ENCODE measurements around the gene HDAC11.
"Not testable (repeated sequence)": the region's sequence is repeated elsewhere in the genome, so short reads cannot be mapped to it uniquely, and the experiment has no call there.

The HDAC11 gene

GRCh38 chr3:13514639-13515435 lies 34.7 kb downstream of the HDAC11 start:
- no peak overlapping the region for H3K27ac ChIP-seq (ENCODE audit: low read depth, low read length)
- H3K4me3 ChIP-seq (ENCODE audit: low read depth in 1 of 2, low read length in 2 of 2): no peak overlapping the region
- no peaks in the 10 kb centered on the region for H3K4me1 ChIP-seq (ENCODE audit: control insufficient read depth in 1 of 2, insufficient read depth in 2 of 2, low read length in 2 of 2)
- H3K9me3 ChIP-seq (ENCODE audit: control insufficient read depth in 1 of 2, low read length in 2 of 2): no peaks in the 10 kb centered on the region
- no peaks in the 10 kb centered on the region for H3K27me3 ChIP-seq (ENCODE audit: control insufficient read depth in 1 of 2, insufficient read depth in 2 of 2, low read length in 2 of 2)
- no peak overlapping the region for H3K9ac ChIP-seq (ENCODE audit: low read depth in 1 of 2, low read length in 2 of 2)
- no peaks in the 10 kb centered on the region for H3K36me3 ChIP-seq (ENCODE audit: control insufficient read depth in 1 of 2, insufficient read depth in 2 of 2, low read length in 2 of 2)

GRCh38 chr3:13515786-13516759 lies 36.0 kb downstream of the HDAC11 start:
- Histone ChIP-seq H3K27ac (ENCODE audit: low read depth, low read length) (no peak overlapping the region), H3K9ac (ENCODE audit: low read depth in 1 of 2, low read length in 2 of 2) (no peak overlapping the region)

GRCh38 chr3:13516760-13517135 lies 36.6 kb downstream of the HDAC11 start:
- Histone ChIP-seq H3K9ac (ENCODE audit: low read depth in 1 of 2, low read length in 2 of 2) (no peak overlapping the region), H3K9me3 (ENCODE audit: control insufficient read depth in 1 of 2, low read length in 2 of 2) (no peaks in the 10 kb centered on the region), H3K4me1 (ENCODE audit: control insufficient read depth in 1 of 2, insufficient read depth in 2 of 2, low read length in 2 of 2) (no peaks in the 10 kb centered on the region), H3K36me3 (ENCODE audit: control insufficient read depth in 1 of 2, insufficient read depth in 2 of 2, low read length in 2 of 2) (no peaks in the 10 kb centered on the region), H3K27ac (ENCODE audit: low read depth, low read length) (no peak overlapping the region), H3K4me3 (ENCODE audit: low read depth in 1 of 2, low read length in 2 of 2) (no peak overlapping the region), H3K27me3 (ENCODE audit: control insufficient read depth in 1 of 2, insufficient read depth in 2 of 2, low read length in 2 of 2) (no peaks in the 10 kb centered on the region)

More at GRCh38 chr3:13515786-13516759, 36.0 kb downstream of the HDAC11 start:
- no peaks in the 10 kb centered on the region for H3K9me3 ChIP-seq (ENCODE audit: control insufficient read depth in 1 of 2, low read length in 2 of 2)
- H3K27me3 ChIP-seq (ENCODE audit: control insufficient read depth in 1 of 2, insufficient read depth in 2 of 2, low read length in 2 of 2): no peaks in the 10 kb centered on the region
- no peaks in the 10 kb centered on the region for H3K36me3 ChIP-seq (ENCODE audit: control insufficient read depth in 1 of 2, insufficient read depth in 2 of 2, low read length in 2 of 2)
- no peaks in the 10 kb centered on the region for H3K4me1 ChIP-seq (ENCODE audit: control insufficient read depth in 1 of 2, insufficient read depth in 2 of 2, low read length in 2 of 2)
- H3K4me3 ChIP-seq (ENCODE audit: low read depth in 1 of 2, low read length in 2 of 2): no peak overlapping the region

GRCh38 chr3:13517253-13517977 lies 37.3 kb downstream of the HDAC11 start:
- H3K9ac ChIP-seq (ENCODE audit: low read depth in 1 of 2, low read length in 2 of 2): no peak overlapping the region
- H3K27ac ChIP-seq (ENCODE audit: low read depth, low read length): no peak overlapping the region
- no peak overlapping the region for H3K4me3 ChIP-seq (ENCODE audit: low read depth in 1 of 2, low read length in 2 of 2)
- H3K27me3 ChIP-seq (ENCODE audit: control insufficient read depth in 1 of 2, insufficient read depth in 2 of 2, low read length in 2 of 2): no peaks in the 10 kb centered on the region
- no peaks in the 10 kb centered on the region for H3K4me1 ChIP-seq (ENCODE audit: control insufficient read depth in 1 of 2, insufficient read depth in 2 of 2, low read length in 2 of 2)
- H3K36me3 ChIP-seq (ENCODE audit: control insufficient read depth in 1 of 2, insufficient read depth in 2 of 2, low read length in 2 of 2): no peaks in the 10 kb centered on the region
- no peaks in the 10 kb centered on the region for H3K9me3 ChIP-seq (ENCODE audit: control insufficient read depth in 1 of 2, low read length in 2 of 2)

- no peak overlapping the region for H3K27ac ChIP-seq (ENCODE audit: low read depth, low read length)
- no peaks in the 10 kb centered on the region for H3K4me1 ChIP-seq (ENCODE audit: control insufficient read depth in 1 of 2, insufficient read depth in 2 of 2, low read length in 2 of 2)
- H3K27me3 ChIP-seq (ENCODE audit: control insufficient read depth in 1 of 2, insufficient read depth in 2 of 2, low read length in 2 of 2): no peaks in the 10 kb centered on the region
- no peaks in the 10 kb centered on the region for H3K9me3 ChIP-seq (ENCODE audit: control insufficient read depth in 1 of 2, low read length in 2 of 2)
- H3K4me3 ChIP-seq (ENCODE audit: low read depth in 1 of 2, low read length in 2 of 2): no peak overlapping the region
- no peak overlapping the region for H3K9ac ChIP-seq (ENCODE audit: low read depth in 1 of 2, low read length in 2 of 2)
- H3K36me3 ChIP-seq (ENCODE audit: control insufficient read depth in 1 of 2, insufficient read depth in 2 of 2, low read length in 2 of 2): no peaks in the 10 kb centered on the region
These were observed 38.4 kb downstream of the HDAC11 start for GRCh38 chr3:13518516-13518953.

- no peaks in the 10 kb centered on the region for H3K27me3 ChIP-seq (ENCODE audit: control insufficient read depth in 1 of 2, insufficient read depth in 2 of 2, low read length in 2 of 2)
- no peaks in the 10 kb centered on the region for H3K9me3 ChIP-seq (ENCODE audit: control insufficient read depth in 1 of 2, low read length in 2 of 2)
- no peak overlapping the region for H3K27ac ChIP-seq (ENCODE audit: low read depth, low read length)
- no peaks in the 10 kb centered on the region for H3K36me3 ChIP-seq (ENCODE audit: control insufficient read depth in 1 of 2, insufficient read depth in 2 of 2, low read length in 2 of 2)
- H3K4me3 ChIP-seq (ENCODE audit: low read depth in 1 of 2, low read length in 2 of 2): no peak overlapping the region
- no peak overlapping the region for H3K9ac ChIP-seq (ENCODE audit: low read depth in 1 of 2, low read length in 2 of 2)
- H3K4me1 ChIP-seq (ENCODE audit: control insufficient read depth in 1 of 2, insufficient read depth in 2 of 2, low read length in 2 of 2): no peaks in the 10 kb centered on the region
These were observed 39.1 kb downstream of the HDAC11 start for GRCh38 chr3:13519006-13519791.

- Histone ChIP-seq H3K9ac (ENCODE audit: low read depth in 1 of 2, low read length in 2 of 2) (no peak overlapping the region), H3K27me3 (ENCODE audit: control insufficient read depth in 1 of 2, insufficient read depth in 2 of 2, low read length in 2 of 2) (no peaks in the 10 kb centered on the region), H3K36me3 (ENCODE audit: control insufficient read depth in 1 of 2, insufficient read depth in 2 of 2, low read length in 2 of 2) (no peaks in the 10 kb centered on the region), H3K4me1 (ENCODE audit: control insufficient read depth in 1 of 2, insufficient read depth in 2 of 2, low read length in 2 of 2) (no peaks in the 10 kb centered on the region), H3K4me3 (ENCODE audit: low read depth in 1 of 2, low read length in 2 of 2) (no peak overlapping the region), H3K9me3 (ENCODE audit: control insufficient read depth in 1 of 2, low read length in 2 of 2) (no peaks in the 10 kb centered on the region), H3K27ac (ENCODE audit: low read depth, low read length) (no peak overlapping the region)
These were observed 40.3 kb downstream of the HDAC11 start for GRCh38 chr3:13520326-13520880.

- H3K4me3 ChIP-seq (ENCODE audit: low read depth in 1 of 2, low read length in 2 of 2): no peak overlapping the region
These were observed 41.2 kb downstream of the HDAC11 start for GRCh38 chr3:13521309-13521708.

GRCh38 chr3:13521749-13522148 lies 41.6 kb downstream of the HDAC11 start:
- not testable (repeated sequence) for H3K9ac ChIP-seq (ENCODE audit: low read depth in 1 of 2, low read length in 2 of 2); H3K27me3 ChIP-seq (ENCODE audit: control insufficient read depth in 1 of 2, insufficient read depth in 2 of 2, low read length in 2 of 2); H3K9me3 ChIP-seq (ENCODE audit: control insufficient read depth in 1 of 2, low read length in 2 of 2); H3K4me1 ChIP-seq (ENCODE audit: control insufficient read depth in 1 of 2, insufficient read depth in 2 of 2, low read length in 2 of 2); H3K27ac ChIP-seq (ENCODE audit: low read depth, low read length); H3K36me3 ChIP-seq (ENCODE audit: control insufficient read depth in 1 of 2, insufficient read depth in 2 of 2, low read length in 2 of 2); H3K4me3 ChIP-seq (ENCODE audit: low read depth in 1 of 2, low read length in 2 of 2)

More at GRCh38 chr3:13521309-13521708, 41.2 kb downstream of the HDAC11 start:
- Histone ChIP-seq H3K9ac (ENCODE audit: low read depth in 1 of 2, low read length in 2 of 2) (no peak overlapping the region), H3K9me3 (ENCODE audit: control insufficient read depth in 1 of 2, low read length in 2 of 2) (no peaks in the 10 kb centered on the region), H3K4me1 (ENCODE audit: control insufficient read depth in 1 of 2, insufficient read depth in 2 of 2, low read length in 2 of 2) (no peaks in the 10 kb centered on the region), H3K27ac (ENCODE audit: low read depth, low read length) (no peak overlapping the region), H3K36me3 (ENCODE audit: control insufficient read depth in 1 of 2, insufficient read depth in 2 of 2, low read length in 2 of 2) (no peaks in the 10 kb centered on the region), H3K27me3 (ENCODE audit: control insufficient read depth in 1 of 2, insufficient read depth in 2 of 2, low read length in 2 of 2) (no peaks in the 10 kb centered on the region)
